ENCODE results near the gene CHD1L.
A peak's percentile ranks its signal among the peaks of the same experiment; 100 is the strongest.
"Not testable (repeated sequence)": the region's sequence is repeated elsewhere in the genome, so short reads cannot be mapped to it uniquely, and the experiment has no call there.

The CHD1L gene

DNA sequence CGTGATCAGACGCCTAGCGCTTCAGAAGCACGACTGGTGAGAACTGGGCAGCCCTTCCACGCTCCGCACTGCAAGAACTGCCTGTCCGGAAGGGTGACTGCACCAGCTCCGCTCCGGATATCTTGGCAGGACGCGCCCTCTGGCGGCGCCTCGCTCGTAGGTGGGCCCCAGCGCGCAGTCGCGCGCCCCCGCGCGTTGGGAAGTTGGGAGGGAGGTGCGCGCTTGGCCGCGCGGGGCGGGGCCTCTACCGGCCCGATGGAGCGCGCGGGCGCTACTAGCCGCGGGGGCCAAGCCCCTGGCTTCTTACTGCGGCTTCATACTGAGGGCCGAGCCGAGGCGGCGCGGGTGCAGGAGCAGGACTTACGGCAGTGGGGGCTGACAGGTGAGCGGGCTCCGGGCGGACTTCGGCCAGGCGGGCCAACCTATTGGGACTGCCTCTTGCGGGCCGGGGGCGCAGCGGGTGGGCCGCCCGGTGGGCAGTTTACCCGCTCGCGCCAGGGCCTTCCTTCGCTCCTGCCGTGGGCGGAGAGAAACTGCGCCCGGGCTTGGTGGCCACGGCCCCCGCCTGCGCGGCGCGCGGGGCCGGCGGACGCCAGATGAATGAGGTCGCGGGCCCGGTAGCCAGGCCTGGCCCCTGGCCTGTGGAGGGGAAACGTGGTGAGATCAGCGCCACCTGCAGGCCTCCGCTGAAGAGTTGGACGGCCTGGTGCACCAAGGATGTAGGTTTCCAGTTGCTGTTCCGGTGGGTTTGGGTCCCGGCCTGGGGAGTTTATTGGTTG, at the start of gene CHD1L:
Gene CHD1L, plus strand, starts transcription at position 236 of the 779 bp plus-strand sequence. Its CDS starts 20 bp downstream, at position 256.
- DNase-seq = peak; percentile 91

DNA sequence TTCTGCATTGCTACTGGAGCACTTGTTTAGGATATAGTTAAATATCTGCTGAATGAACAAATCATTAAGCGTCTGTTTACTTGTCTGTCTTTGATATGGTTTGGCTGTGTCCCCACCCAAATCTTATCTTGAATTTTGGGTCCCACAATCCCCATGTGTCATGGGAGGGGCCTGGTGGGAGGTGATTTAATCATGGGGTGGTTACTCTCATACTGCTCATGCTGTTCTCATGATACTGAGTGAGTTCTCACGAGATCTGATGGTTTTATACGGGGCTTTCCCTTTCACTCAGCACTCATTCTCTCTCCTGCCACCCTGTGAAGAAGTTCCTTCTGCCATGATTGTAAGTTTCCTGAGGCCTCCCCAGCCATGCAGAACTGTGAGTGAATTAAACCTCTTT, 45.2 kb upstream of the CHD1L start:
- DNase-seq = not testable (repeated sequence)

DNA sequence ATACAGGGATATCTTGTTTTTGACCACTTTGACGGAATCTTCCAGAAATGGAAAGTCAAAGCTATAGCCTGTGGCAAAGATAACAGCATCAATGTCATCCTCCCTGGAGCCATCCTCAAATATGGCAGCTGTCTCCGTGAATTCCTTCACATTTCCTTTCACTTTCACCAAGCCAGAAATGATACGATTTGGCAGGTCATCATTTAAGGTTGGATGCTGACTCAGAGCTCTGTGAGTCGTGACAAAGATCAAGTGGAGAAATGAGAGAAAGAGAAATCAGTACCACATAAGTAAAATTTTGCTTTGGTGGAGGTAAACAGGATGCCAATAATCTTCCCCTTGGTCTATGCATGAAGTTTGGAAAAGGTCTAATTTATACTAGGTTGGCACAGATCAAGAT, 41.2 kb upstream of the CHD1L start:
- no peak for DNase-seq

DNA sequence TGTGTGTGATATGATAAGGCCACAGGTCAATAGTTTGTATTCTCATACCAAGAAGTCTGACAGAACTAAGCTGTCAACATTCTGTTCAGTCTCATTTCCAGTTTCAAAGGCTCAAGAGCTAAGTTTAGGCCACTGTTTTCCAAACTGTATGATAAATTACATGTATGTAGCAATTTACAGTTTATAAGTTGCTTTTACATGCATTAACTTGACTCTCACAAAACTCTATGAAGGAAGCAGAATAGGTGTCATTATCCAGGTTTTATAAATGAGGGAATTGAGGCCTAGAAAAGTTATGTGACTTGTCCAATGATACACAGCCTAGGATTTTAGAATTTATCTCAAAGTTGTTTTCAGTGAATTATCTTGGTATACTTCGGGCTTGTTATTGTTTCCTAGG, 40.7 kb upstream of the CHD1L start:
- no peak for DNase-seq

DNA sequence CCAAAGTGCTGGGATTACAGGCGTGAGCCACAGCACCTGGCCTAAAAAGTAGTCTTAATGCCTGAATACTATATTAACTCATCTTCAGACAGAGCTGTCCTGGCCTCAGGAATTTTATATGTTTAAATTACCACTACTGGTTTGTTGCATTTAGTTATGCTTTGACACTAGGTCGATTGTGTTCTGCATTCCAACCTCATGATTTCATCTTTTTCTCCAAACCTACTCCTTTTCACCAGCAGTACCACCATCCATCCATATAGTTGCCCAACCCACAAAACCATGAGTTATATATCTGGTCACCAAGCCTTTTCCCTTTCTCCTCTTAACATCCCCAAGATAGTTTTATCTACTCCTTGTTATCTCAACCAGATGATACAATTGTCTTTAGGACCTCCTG, 39.9 kb upstream of the CHD1L start:
- DNase-seq = no peak

DNA sequence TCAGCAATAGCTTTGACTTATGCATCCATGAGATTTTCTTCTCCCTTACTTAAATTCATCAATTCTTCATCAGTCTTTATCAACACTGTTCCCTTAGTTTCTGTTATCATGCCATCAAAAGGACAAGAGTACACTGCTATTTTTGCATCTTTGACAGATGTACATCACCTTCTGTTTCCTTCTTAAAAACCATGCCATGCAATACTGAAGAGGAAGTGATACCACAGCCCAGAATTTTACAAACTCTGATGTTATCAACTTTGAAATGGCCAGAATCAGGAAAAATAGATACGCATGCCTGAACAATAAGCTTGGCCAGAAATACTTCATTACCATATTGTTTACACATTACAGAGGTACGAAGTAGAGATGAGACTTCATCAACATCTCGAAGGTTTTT, 38.4 kb upstream of the CHD1L start:
- no peak for DNase-seq

DNA sequence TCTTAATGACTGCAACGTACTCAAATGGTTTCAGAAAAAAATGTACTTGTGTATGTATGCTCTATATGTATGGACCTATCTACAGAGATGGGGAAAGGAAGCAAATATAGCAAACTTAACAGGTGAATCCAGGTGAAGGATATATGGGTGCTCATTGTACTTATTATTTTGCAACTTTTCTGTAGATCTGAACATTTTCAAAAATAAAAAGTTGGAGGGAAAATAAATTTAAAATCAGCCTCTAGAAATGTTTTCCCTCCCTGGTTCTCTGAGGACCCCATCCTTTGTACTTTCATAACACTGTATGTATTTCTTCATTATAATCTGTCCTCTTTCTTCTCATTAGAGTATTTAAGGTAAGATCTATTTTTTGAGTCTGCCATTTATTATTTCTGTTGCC, 35.3 kb upstream of the CHD1L start:
- DNase-seq = no peak

DNA sequence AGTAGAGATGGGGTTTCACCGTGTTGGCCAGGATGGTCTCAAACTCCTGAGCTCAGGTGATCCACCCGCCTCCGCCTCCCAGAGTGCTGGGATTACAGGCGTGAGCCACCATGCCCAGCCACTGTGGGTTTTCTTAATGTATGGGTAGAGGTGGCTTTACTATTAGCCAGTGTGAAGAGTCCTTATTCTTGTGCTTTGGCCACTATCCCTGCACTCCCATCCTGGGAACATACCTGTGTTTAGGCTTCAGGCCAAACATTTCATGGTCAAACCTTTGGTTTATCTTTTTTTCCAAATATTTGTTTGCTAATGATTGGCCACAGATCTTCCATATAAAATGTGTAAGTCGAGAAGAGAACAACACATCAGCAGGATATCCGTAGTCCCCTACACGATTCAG, 33.9 kb upstream of the CHD1L start:
- DNase-seq = no peak

DNA sequence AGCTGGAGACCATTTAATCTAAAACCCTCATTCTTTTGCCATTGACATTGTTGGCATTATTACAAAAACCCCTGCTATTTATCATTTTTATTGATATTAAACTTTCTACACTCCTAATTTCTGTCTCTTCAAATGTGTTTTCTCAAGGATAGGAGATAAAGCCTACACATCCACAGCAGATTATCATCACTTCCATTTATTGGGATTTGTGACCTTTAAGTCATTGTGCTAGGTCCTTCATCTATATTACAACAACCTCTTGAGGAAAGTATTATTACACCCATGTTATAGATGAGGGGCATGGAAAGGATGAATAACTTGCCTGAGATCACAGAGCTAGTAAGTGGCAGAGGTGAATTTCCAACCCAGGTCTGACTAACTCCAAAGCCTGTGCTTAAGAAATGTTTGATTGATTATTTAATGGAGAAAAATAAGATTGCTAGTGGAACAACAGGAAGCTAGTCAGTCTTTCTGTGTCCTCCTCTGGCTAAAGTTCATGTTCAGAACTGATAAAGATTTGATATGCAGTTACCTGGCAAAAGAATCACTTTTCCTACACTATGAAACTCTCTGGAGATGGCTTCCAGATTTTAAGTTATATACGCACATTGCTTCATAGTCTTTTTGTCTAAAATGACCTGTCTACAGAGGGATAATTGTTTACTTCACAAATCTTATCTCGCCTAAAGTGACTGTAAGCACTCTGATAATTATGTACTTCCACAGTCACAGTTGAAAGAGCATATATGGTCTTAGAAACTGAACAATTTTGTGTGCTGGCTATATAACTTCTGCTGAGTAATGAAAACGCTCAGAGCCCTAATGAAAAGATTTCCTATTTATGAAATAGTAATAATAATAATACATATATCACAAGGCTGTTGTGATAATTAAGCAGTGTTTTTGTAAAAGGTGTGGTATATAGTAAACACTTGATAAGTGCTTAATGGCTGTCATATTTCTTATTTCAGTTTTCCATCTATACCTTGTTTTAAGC, 32.4 kb upstream of the CHD1L start:
- DNase-seq = no peak

DNA sequence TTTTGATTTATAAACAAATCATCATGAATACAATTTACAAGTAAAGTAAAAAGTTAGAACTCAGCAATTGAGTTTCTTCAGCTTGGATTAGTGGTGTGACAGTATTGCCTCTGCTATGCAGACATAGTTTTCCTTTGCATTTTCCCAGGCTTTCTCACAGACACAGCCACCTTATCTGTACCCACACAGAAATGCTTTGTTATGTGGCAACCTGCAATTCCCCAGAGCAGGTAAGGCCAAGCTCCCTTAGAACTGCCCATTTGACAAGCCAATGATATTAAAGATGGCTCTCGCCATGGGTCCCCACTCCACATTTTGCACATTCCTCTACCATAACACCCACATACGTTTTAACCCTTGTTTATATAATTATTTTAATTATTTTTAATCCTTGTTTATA, 31.5 kb upstream of the CHD1L start:
- DNase-seq = no peak

DNA sequence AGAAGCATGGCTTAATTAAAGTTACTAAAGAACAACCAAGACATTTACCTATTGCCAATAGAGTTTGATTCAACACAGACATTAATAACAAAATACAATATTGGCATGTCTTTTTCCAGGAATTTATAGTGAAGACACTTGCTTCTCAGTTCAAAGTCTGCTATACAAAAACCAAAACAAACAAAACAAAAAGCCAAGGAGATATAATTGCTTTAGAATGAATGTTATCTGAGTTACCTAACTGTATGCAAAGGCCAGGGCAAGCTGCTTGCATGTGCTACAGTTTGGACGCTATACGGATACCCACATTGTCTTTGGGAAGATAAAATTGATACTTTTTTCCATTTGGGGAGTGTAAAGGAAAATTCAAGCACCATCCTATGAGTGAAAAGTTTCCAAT, 30.9 kb upstream of the CHD1L start:
- DNase-seq = no peak

DNA sequence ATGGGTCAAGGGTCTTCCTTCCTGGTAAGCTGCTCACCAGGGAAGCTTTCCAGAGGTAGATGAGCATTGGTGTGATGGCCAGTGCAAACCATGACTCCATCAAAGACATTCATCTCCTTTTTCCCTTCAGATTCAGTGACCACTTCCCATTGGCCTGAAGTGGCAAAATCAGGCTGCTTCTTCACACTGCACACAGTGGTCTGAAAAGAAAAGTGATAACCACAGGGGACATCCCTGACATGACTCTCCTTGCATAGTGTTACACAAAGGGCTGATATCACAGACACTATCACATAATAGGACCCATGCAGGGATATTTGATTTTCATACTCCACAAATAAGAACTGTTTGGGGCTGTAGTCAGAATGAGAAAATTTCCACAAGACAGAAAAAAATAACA, 29.2 kb upstream of the CHD1L start:
- DNase-seq = no peak

DNA sequence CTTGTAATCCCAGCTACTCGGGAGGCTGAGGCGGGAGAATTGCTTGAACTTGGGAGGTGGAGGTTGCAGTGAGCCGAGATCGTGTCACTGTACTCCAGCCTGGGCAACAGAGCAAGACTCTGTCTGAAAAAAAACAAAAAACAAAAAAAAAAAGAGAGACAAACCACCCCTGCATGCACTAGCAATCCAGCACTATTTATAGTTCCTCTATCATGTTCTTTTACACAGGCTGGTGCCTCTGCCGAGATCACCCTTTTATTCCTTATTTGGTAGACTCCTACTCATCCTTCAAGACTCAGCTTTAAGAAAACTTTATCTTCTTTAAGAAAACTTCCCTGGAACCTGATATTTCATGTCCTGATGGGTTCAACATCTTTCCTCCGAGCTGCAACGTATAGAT, 28.2 kb upstream of the CHD1L start:
- no peak for DNase-seq

DNA sequence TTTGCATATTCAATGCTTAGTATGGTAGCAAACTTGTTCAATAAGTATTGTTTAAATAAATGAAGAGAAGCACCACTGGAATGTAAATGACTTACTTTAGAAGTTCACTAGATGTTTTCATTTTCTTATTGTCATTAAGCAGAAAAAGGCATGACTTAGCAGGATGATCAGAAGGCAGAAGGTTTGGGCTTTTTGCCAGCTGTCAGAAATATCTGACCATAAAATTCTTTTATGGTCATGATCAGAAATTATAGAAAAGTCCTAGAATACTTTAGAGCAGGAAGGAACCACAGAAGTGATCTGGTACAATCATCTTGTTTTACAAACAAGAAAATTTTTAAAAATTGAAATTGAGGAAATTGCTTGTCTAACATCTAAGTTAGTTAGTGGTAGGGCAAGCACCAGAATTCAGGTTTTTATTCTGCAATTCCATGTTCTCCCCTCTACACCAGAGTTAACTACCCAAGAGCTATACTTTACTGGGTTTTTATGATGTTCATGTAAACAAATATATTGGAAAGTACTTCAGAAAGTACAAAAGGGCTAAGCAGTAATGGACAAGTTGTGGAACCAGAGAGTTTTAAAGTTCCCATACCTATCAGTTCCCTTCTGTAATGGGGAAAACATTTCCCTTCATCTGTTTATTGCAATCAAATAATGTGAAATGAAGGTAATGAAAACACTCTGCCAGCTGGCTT, 27.5 kb upstream of the CHD1L start:
- no peak for DNase-seq

DNA sequence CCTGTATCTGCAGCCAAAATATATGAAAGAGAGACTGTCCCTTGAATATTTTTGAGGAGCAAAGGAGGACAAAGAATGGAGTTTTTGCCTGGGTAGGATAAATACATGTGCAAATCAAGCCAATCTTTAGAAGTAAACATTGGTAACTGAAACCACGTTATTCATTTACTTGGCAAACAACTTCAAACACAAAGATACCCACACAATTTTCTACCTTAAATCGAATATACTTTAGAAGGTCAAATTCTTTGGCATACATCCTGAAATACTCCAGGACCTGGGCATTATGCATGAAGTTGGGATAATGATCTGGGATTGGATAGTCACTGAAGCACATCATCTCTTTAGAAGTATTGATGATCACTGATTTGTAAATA, 27.0 kb upstream of the CHD1L start:
- DNase-seq = no peak

DNA sequence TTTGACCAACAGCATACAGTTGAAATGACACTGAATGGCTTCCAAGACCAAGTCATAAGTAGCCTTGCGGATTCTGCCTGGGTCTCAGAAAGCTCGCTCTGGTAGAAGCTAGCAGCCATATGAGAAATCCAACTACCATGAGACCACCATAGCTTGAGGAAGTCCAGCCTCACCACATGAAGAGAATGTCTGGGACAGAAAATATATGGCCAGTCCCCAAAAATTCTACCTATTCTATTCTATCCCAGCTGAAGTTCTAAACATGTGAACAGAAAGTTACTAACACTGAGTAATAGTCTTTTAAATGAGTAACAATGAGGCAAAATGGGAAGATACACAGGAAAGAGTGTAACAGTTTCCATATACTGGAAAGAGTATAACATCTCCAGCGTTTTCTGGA, 26.4 kb upstream of the CHD1L start:
- no peak for DNase-seq

DNA sequence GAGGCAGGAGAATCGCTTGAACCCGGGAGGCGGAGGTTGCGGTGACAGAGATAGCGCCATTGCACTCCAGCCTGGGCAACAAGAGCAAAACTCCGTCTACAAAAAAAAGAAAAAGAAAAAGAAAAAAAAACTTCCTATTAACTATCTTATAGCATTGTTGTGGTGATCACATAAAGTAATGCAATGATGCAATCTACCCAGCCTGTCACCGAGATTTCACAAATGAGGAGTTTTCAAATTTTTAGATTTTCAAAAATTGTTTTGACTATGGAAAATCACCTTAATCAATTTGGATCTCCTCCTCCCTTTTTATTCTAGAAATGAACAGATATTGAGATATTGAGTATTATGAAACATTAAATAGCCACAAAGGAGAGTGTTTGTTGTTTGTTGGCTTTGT, 25.3 kb upstream of the CHD1L start:
- no peak for DNase-seq

DNA sequence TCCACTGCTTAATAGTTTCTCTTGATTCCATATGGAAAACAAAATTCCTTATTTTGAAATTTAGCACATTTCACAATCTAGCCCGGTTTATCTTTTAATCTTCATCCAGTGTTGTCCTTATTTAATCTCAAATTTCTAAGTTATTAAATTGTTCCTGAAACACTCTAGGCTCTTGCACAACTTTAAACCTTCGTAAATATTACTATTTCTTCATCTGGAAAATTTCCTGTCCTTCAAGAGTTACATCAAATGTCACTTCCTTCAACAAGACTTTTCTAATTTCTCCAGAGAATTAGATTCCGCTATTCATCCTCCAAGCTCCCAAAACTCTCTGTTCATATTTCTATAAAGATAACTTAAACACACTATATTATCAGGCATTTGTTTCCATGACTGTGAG, 23.9 kb upstream of the CHD1L start:
- no peak for DNase-seq

DNA sequence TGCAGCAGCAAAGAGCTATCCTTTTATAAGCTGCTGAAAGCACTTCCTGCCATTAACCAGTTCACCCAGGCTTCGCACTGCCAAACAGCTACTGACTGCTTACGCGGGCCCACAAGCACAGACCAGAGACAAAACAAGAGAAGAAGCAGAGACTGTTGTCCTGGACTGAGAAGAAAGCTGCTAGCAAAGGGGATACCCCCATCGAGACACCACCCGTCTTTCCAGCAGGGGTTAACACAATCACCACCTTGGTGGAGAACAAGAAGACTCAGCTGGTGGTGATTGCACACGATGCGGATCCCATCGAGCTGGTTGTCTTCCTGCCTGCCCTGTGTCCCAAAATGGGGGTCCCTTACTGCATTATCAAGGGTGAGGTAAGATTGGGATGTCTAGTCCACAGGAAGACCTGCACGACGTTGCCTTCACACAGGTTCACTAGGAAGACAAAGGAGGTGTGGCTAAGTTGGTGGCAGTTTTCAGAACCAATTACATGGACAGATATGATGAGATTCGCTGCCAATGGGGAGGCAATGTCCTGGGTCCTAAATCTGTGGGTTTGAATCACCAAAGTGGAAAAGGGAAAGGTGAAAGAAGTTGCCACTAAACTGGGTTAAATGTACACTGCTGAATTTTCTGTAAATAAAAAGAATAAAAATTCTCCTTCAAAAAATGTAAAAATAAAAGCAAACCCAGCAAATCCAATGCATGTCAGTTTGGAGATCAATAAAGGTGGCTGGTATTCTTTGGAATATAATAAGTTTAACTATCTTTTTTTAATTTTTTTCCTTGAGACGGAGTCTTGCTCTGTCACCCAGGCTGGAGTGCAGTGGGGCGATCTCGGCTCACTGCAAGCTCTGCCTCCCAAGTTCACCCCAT, 18.5 kb upstream of the CHD1L start:
- DNase-seq = no peak

DNA sequence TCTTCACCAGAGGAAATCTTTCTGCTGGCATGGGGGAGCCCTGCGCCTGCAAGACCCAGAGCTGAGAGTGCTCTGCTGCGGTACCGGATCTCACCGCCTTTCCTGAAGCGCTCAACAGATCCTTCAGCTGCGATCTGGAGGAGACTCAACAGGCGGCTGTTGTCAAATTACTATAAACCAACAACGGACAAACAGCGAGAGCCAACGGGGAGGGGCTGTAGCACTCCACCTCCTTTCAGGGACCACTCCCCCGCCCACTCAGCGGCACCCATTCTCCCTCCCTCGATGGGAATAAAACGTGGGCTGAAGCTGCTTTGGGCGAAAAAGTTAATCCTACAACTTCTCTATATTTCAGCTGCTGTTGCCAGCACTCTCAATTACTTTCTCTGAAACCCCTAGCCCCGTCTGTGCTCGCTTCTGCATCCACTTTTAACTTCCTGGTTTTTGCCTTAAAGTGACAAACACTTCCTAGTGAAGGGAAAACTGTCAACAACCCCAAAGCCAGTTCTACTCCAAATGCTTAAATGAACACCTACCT, 17.2 kb upstream of the CHD1L start, which contains the start of gene FMO5:
Gene FMO5, minus strand, starts transcription at position 147 of the 538 bp plus-strand sequence. CDS start 310 bp downstream, outside the sequence.
- peak; percentile 38 for DNase-seq

DNA sequence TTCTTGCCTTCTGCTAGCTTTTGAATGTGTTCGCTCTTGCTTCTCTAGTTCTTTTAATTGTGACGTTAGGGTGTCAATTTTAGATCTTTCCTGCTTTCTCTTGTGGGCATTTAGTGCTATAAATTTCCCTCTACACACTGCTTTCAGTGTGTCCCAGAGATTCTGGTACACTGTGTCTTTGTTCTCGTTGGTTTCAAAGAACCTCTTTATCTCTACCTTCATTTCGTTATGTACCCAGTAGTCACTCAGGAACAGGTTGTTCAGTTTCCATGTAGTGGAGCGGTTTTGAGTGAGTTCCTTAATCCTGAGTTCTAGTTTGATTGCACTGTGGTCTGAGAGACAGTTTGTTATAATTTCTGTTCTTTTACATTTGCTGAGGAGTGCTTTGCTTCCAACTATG, 11.5 kb upstream of the CHD1L start:
- not testable (repeated sequence) for DNase-seq

DNA sequence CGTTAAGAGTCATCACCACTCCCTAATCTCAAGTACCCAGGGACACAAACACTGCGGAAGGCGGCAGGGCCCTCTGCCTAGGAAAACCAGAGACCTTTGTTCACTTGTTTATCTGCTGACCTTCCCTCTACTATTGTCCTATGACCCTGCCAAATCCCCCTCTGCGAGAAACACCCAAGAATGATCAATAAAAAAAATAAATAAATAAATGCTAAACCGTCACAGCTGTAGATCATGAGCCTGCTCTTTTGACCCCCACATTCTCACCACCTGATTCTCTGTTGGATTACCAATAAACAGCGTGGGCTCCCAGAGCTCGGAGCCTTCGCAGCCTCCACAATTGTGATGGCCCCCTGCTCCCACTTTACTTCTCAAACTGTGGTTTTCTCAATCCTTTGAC, 8.6 kb upstream of the CHD1L start:
- DNase-seq = not testable (repeated sequence)

All from stimulated activated naive CD4-positive, alpha-beta T cell treated with Interleukin-2 at 50 U/mL for 16 hours (primary cell).